AG10803 (cell line): ENCODE data around the gene CADPS2.

Experiments used
- DNase-seq: peaks from one replicate; pipeline ENCODE4 v3.0.0; 2010; ENCODE audit warnings: low read depth
- H3K4me3 ChIP-seq: 2 replicates; pipeline ENCODE4 v1.5.1; 2011; ENCODE audit warnings: mild to moderate bottlenecking, low read length, control low read depth
- TF ChIP-seq, protein P1 (sequence below): conservative IDR thresholded peaks from 2 replicates; pipeline ENCODE4 v1.5.1; 2011; ENCODE audit warnings: mild to moderate bottlenecking, low read length, control low read depth, inconsistent platforms

Gene CADPS2

DNA sequence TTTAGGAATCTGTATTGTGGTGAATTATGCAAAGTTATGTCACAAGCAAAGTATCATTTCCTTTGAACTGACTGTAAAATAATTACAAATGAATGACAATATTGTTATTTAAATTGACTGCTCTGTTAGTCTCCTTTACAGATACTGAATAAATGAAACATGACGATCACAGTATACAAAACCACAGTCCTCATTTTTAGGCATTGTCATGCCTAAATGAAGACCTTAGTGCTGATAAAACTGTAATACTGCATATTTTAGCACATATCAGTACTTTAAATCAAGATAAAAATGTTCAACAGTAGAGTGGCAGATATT lies 542.0 kb downstream of the CADPS2 start:
- DNase-seq, result no peak
- H3K4me3 ChIP-seq, result no peak overlapping the region
- TF ChIP-seq, protein P1, sequence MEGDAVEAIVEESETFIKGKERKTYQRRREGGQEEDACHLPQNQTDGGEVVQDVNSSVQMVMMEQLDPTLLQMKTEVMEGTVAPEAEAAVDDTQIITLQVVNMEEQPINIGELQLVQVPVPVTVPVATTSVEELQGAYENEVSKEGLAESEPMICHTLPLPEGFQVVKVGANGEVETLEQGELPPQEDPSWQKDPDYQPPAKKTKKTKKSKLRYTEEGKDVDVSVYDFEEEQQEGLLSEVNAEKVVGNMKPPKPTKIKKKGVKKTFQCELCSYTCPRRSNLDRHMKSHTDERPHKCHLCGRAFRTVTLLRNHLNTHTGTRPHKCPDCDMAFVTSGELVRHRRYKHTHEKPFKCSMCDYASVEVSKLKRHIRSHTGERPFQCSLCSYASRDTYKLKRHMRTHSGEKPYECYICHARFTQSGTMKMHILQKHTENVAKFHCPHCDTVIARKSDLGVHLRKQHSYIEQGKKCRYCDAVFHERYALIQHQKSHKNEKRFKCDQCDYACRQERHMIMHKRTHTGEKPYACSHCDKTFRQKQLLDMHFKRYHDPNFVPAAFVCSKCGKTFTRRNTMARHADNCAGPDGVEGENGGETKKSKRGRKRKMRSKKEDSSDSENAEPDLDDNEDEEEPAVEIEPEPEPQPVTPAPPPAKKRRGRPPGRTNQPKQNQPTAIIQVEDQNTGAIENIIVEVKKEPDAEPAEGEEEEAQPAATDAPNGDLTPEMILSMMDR, result no peak

DNA sequence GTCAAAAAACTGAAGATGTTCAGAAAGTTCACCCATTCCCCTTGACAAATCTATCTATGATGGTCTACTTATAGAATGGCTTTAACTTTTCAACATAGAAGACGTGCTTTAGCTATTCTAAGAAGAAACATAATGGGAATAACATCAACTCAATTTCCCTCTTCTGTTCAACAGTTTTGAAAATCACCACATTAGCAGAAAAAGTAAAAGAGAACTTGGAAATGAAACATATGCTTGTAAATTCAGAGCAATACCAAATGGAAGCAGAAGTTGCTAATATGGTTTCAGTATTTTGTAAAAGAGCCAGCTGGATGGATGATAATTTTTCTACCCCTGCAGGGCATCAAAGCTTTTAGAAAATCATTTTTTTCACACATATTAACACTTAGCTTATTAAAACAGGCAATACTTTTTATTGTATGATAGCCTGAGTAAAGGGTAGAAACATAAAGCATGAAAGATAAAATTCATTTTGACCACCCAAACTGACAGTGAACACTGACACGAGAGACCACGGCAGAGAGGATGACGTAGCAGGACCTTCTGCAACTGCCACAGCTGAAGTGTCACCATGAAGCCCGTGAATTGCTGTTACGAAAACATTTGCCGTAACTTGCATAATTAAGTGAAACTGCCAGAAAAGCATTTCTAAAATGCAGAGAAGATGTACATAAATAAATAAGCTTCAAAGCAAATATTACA lies 542.5 kb downstream of the CADPS2 start:
- H3K4me3 ChIP-seq, result no peak overlapping the region
- no peak for DNase-seq
- TF ChIP-seq, protein P1, result no peak

DNA sequence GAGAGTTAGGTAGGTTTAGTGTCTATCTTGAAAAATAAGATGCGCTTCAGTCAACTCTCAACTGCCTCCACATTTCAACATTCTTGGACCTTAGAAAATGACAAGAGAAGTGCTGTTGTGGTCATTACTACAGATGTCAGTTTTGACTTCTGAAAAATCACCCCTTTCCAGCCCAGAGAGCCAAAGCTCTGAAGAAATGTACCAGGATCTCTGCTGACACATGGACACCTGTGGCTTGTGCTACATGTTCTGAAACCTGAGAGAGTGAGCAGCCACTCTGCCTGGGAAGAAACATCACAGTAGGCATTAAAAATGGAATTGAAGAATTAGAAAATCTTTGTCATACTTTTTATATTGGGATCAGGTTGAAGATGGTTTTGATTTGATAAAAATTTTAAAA lies 545.8 kb downstream of the CADPS2 start:
- no peak overlapping the region for H3K4me3 ChIP-seq
- TF ChIP-seq, protein P1, result no peak
- no peak for DNase-seq

DNA sequence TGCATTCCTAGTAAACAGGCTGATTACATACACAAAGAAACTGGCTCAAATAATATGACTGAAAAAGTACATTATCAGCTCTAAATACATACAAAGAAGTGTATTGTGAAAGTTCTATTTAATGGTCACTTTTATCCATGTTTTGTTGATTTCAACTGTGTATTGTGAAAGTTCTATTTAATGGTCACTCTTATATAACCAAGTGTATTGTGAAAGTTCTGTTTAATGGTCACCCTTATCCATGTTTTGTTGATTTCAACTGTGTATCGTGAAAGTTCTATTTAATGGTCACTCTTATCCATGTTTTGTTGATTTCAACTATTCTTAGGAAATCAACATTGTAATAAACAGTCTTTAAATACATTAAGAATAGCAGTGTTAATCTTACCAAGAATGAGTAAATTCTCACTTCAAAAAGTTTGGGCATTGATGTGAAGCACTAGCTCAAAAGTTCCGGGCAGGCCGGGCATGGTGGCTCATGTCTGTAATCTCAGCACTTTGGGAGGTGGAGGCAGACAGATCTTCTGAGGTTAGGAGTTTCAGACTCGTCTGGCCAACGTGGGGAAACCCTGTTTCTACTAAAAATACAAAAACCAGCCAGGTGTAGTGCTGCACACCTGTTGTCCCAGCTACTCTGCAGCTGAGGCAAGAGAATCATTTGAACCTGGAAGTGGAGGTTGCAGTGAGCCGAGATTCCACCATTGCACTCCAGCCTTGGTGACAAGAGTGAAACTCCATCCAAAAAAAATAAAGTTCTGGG lies 546.9 kb downstream of the CADPS2 start:
- H3K4me3 ChIP-seq, result no peak overlapping the region
- TF ChIP-seq, protein P1, result no peak
- no peak for DNase-seq

DNA sequence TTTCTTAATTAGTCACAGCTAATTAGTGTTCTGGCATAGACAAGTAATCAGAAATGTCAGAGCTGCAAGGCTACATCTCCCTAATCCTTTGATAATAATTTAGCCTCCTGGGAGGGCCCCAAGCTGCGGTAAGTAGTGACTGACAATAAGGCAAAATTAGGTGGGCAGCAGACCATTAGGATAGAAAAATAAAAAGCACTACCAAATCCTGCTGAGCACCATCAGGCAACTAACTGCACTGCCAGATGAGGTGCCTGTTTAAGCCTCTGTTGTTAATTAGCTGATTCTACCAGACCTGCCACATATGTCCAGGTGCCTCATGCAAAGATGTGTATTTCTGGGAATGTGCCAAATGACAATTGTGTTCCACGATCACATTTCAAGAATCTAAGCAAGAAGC lies 549.2 kb downstream of the CADPS2 start:
- no peak for DNase-seq
- TF ChIP-seq, protein P1, result no peak
- H3K4me3 ChIP-seq, result no peak overlapping the region

DNA sequence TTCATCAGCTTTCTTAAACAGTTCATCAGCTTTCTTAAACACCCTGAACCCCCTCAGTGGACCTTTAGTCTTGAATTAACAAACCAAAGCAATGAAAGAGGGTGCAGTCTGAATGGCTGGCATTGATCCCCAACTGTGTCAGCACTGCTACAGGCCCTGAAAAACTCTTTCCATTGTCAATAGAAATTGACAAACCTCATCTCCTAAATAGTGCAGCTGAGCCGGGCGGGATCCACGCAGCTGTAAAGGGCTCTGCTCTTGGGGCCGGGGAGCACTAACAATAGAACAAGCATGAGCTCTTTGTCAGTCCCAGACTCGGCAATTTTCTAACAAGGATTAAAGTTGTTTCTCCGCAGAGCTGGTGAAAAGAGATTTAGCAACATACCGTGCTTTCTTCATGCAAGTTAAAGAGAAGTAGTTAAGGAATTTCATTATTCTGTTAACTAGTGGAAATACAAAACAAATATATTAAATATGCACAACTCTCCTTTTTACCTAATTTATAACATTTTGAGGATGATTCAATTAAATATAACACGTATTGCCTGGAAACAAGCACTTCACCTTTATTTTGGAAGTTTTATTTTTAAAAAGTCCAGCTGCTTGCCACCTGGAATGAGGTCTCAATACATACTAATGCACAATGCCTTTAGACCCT lies 557.0 kb downstream of the CADPS2 start:
- DNase-seq, result no peak
- no peak overlapping the region for H3K4me3 ChIP-seq
- TF ChIP-seq, protein P1, result no peak
